Activated CD8-positive, alpha-beta T cell treated with anti-CD3 and anti-CD28 coated beads for 36 hours (primary cell): ENCODE measurements around the gene CRX. TPM values are rescaled to one million over a fixed set of nuclear protein-coding genes. Genes with fewer than 3 reads are reported as not detected.
"Not testable (repeated sequence)": the region's sequence is repeated elsewhere in the genome, so short reads cannot be mapped to it uniquely, and the experiment has no call there.

Experiments used
- ATAC-seq: fragments of 200-7000 bp; cut with Tn5 transposase; one replicate; pipeline ENCODE4 v1.10.0; 2021; ENCODE audit warnings: mild to moderate bottlenecking, moderate library complexity
- CTCF ChIA-PET: fragments of 350-600 bp; sonication (Branson Sonifier 250); formaldehyde crosslinking; loops from one replicate; lab custom pipeline; 2021; ENCODE audit warnings: antibody characterized with exemption; lab: Charles Lee
- POLR2A ChIA-PET: fragments of 350-600 bp; sonication (Branson Sonifier 250); formaldehyde crosslinking; loops from one replicate; lab custom pipeline; 2021; ENCODE audit warnings: antibody characterized with exemption; lab: Charles Lee
- DNase-seq: peaks from one replicate; pipeline ENCODE4 v3.0.0-alpha.2; 2020
- H3K27ac Mint-ChIP-seq: one replicate; pipeline ENCODE4 v1.8.0; 2021; ENCODE audit warnings: mild to moderate bottlenecking, mixed read lengths
- H3K27me3 Mint-ChIP-seq: one replicate; pipeline ENCODE4 v1.8.0; 2021; ENCODE audit warnings: mixed read lengths
- H3K36me3 Mint-ChIP-seq: one replicate; pipeline ENCODE4 v1.8.0; 2021; ENCODE audit warnings: low read depth, mixed read lengths
- H3K4me1 Mint-ChIP-seq: one replicate; pipeline ENCODE4 v1.8.0; 2021; ENCODE audit warnings: low read depth, mixed read lengths
- H3K4me3 Mint-ChIP-seq: one replicate; pipeline ENCODE4 v1.8.0; 2021; ENCODE audit warnings: mild to moderate bottlenecking, moderate library complexity, mixed read lengths
- H3K9me3 Mint-ChIP-seq: one replicate; pipeline ENCODE4 v1.8.0; 2021; ENCODE audit warnings: mixed read lengths
- CTCF ChIP-seq: fragments of 200-600 bp; IDR thresholded peaks from one replicate; pipeline ENCODE4 v1.8.0; 2022; ENCODE audit warnings: antibody characterized with exemption, mild to moderate bottlenecking
- intact Hi-C: fragments of 100-400 bp; cut with micrococcal nuclease; formaldehyde crosslinking; loops from one replicate; pipeline ENCODE4 v1.10.0; 2022
- total RNA-seq, 2 experiments: library from RNA; stranded (reverse); gene quantifications; one replicate each; pipeline ENCODE4 v1.2.3, GENCODE V29; 2021

Gene CRX
- total RNA-seq, 2 experiments from 2014 or later: not detected

GRCh38 chr19:47779524-47780214, 42.1 kb upstream of the CRX start:
- CTCF ChIA-PET: interaction anchor here (0.9 kb wide), 1 partner anchor 67 kb away, joined by 3 read pairs; no protein-coding TSS in a partner anchor
- DNase-seq: no peak
- no peaks in the 10 kb centered on the region for H3K27me3 Mint-ChIP-seq
- TF ChIP-seq CTCF: no peak
- intact Hi-C loops: no loop called here
- H3K4me3 Mint-ChIP-seq: peak overlapping the region; percentile 96
- H3K27ac Mint-ChIP-seq: peak overlapping the region; percentile 80
- H3K36me3 Mint-ChIP-seq: peaks cover 25% of the 10 kb centered on the region
- ATAC-seq: no peak
- no peaks in the 10 kb centered on the region for H3K9me3 Mint-ChIP-seq
- H3K4me1 Mint-ChIP-seq: peaks cover 28% of the 10 kb centered on the region
- POLR2A ChIA-PET: interaction anchor here (1.1 to 1.5 kb wide), 3 partner anchors 9 to 34 kb away, joined by 4 to 5 read pairs (median 4); partner anchors contain the start of gene NOP53

GRCh38 chr19:47780215-47780551, 41.6 kb upstream of the CRX start:
- Mint-ChIP-seq H3K27me3 (no peaks in the 10 kb centered on the region), H3K4me3 (peak overlapping the region; percentile 96), H3K9me3 (no peaks in the 10 kb centered on the region), H3K36me3 (peaks cover 25% of the 10 kb centered on the region), H3K4me1 (peaks cover 28% of the 10 kb centered on the region), H3K27ac (peak overlapping the region; percentile 44)
- intact Hi-C loops: no loop called here
- no peak for TF ChIP-seq CTCF
- POLR2A ChIA-PET: interaction anchor here (1.1 to 1.5 kb wide), 3 partner anchors 8 to 34 kb away, joined by 4 to 5 read pairs (median 4); partner anchors contain the start of gene NOP53
- ATAC-seq: no peak
- CTCF ChIA-PET: interaction anchor here (0.9 kb wide), 1 partner anchor 67 kb away, joined by 3 read pairs; no protein-coding TSS in a partner anchor
- no peak for DNase-seq

GRCh38 chr19:47781590-47782262, 40.0 kb upstream of the CRX start:
- peaks cover 27% of the 10 kb centered on the region for H3K36me3 Mint-ChIP-seq
- TF ChIP-seq CTCF: no peak

GRCh38 chr19:47786566-47786965, 35.2 kb upstream of the CRX start:
- POLR2A ChIA-PET: interaction anchor here (0.9 kb wide), 1 partner anchor 19 kb away, joined by 3 read pairs; no protein-coding TSS in a partner anchor
- no peak overlapping the region for H3K4me3 Mint-ChIP-seq
- peaks cover 7% of the 10 kb centered on the region for H3K4me1 Mint-ChIP-seq
- no peaks in the 10 kb centered on the region for H3K9me3 Mint-ChIP-seq
- intact Hi-C loops: no loop called here
- TF ChIP-seq CTCF: no peak
- DNase-seq (no peak), ATAC-seq (no peak)
- H3K27me3 Mint-ChIP-seq: no peaks in the 10 kb centered on the region
- H3K36me3 Mint-ChIP-seq: peaks cover 21% of the 10 kb centered on the region
- CTCF ChIA-PET: interaction anchor here (1.5 to 2.1 kb wide), 2 partner anchors 20 to 21 kb away, joined by 3 to 9 read pairs; no protein-coding TSS in a partner anchor
- no peak overlapping the region for H3K27ac Mint-ChIP-seq

More at GRCh38 chr19:47781590-47782262, 40.0 kb upstream of the CRX start:
- H3K27me3 Mint-ChIP-seq: no peaks in the 10 kb centered on the region
- ChIA-PET CTCF (interaction anchor here (1.3 to 3.2 kb wide), 3 partner anchors 9 to 75 kb away, joined by 5 to 12 read pairs (median 6); no protein-coding TSS in a partner anchor), POLR2A (interaction anchor here (0.6 to 1.3 kb wide), 2 partner anchors 17 to 37 kb away, joined by 3 to 5 read pairs; partner anchors contain the start of gene NOP53)
- no peak overlapping the region for H3K4me3 Mint-ChIP-seq
- no peaks in the 10 kb centered on the region for H3K9me3 Mint-ChIP-seq
- H3K27ac Mint-ChIP-seq: peak overlapping the region; percentile 13
- DNase-seq: no peak
- ATAC-seq: no peak
- peaks cover 28% of the 10 kb centered on the region for H3K4me1 Mint-ChIP-seq
- intact Hi-C loops: no loop called here

- H3K4me1 Mint-ChIP-seq, H3K9me3 Mint-ChIP-seq, H3K4me3 Mint-ChIP-seq, ATAC-seq, DNase-seq, POLR2A ChIA-PET, H3K27me3 Mint-ChIP-seq, intact Hi-C loops, H3K27ac Mint-ChIP-seq: not testable (repeated sequence)
- H3K36me3 Mint-ChIP-seq: peaks cover 15% of the 10 kb centered on the region
- CTCF ChIA-PET: interaction anchor here (2.1 kb wide), 1 partner anchor 22 kb away, joined by 9 read pairs; no protein-coding TSS in a partner anchor
Observed at GRCh38 chr19:47787307-47787706, 34.4 kb upstream of the CRX start.

GRCh38 chr19:47789811-47790210, 31.9 kb upstream of the CRX start:
- POLR2A ChIA-PET, ATAC-seq, H3K27me3 Mint-ChIP-seq, DNase-seq, intact Hi-C loops, H3K27ac Mint-ChIP-seq, H3K9me3 Mint-ChIP-seq, H3K36me3 Mint-ChIP-seq, H3K4me1 Mint-ChIP-seq, H3K4me3 Mint-ChIP-seq: not testable (repeated sequence)
- CTCF ChIA-PET: interaction anchor here (0.7 to 3.3 kb wide), 18 partner anchors 8 to 164 kb away, joined by 3 to 15 read pairs (median 4); partner anchors contain the start of gene EHD2
